Endothelial cell (in vitro differentiated cells): ENCODE data around the gene ZSWIM3. TPM values are rescaled to one million over a fixed set of nuclear protein-coding genes. Genes with fewer than 3 reads are reported as not detected.
"Not testable (repeated sequence)": the region's sequence is repeated elsewhere in the genome, so short reads cannot be mapped to it uniquely, and the experiment has no call there.

ENCODE experiments used
- DNase-seq: peaks from one replicate; pipeline ENCODE4 v3.0.0; 2021; ENCODE audit warnings: low spot score
- H3K27ac Mint-ChIP-seq: one replicate; pipeline ENCODE4 v1.8.0; 2021; ENCODE audit warnings: mixed read lengths, inconsistent platforms; ENCODE audit not compliant: unreplicated experiment
- H3K27me3 Mint-ChIP-seq: one replicate; pipeline ENCODE4 v1.8.0; 2021; ENCODE audit warnings: mild to moderate bottlenecking, moderate library complexity, mixed read lengths, inconsistent platforms; ENCODE audit not compliant: unreplicated experiment
- H3K36me3 Mint-ChIP-seq: one replicate; pipeline ENCODE4 v1.8.0; 2021; ENCODE audit warnings: mild to moderate bottlenecking, low read depth, mixed read lengths, inconsistent platforms; ENCODE audit not compliant: unreplicated experiment
- H3K4me1 Mint-ChIP-seq: one replicate; pipeline ENCODE4 v1.8.0; 2021; ENCODE audit warnings: mild to moderate bottlenecking, mixed read lengths, inconsistent platforms; ENCODE audit not compliant: unreplicated experiment
- H3K4me3 Mint-ChIP-seq: one replicate; pipeline ENCODE4 v1.8.0; 2021; ENCODE audit warnings: mild to moderate bottlenecking, mixed read lengths, inconsistent platforms; ENCODE audit not compliant: unreplicated experiment
- H3K9me3 Mint-ChIP-seq: one replicate; pipeline ENCODE4 v1.8.0; 2021; ENCODE audit warnings: mixed read lengths, inconsistent platforms; ENCODE audit not compliant: unreplicated experiment
- CTCF ChIP-seq: fragments of 200-600 bp; sonication (generic); IDR thresholded peaks from one replicate; pipeline ENCODE4 v1.5.0; 2021; ENCODE audit warnings: antibody characterized with exemption; ENCODE audit not compliant: unreplicated experiment
- total RNA-seq: library from RNA; stranded (reverse); fragmentation: NEBNext Ultra II Directional; extraction: Animal tissue kit (Norgen Biotek cat#: 25700); gene quantifications from one replicate; pipeline ENCODE4 v1.2.1, GENCODE V29; 2021; ENCODE audit not compliant: unreplicated experiment

Gene ZSWIM3
- total RNA-seq, 1 donor from 2014 or later, result 6.7 TPM

GRCh38 chr20:45866454-45866853 lies 9.0 kb downstream of the ZSWIM3 start:
- peaks cover 3% of the 10 kb centered on the region for H3K4me1 Mint-ChIP-seq
- peaks cover 3% of the 10 kb centered on the region for H3K36me3 Mint-ChIP-seq
- DNase-seq, result no peak
- H3K27me3 Mint-ChIP-seq, result no peaks in the 10 kb centered on the region
- TF ChIP-seq CTCF, result no peak
- H3K9me3 Mint-ChIP-seq, result no peaks in the 10 kb centered on the region
- H3K4me3 Mint-ChIP-seq, result no peak overlapping the region
- no peak overlapping the region for H3K27ac Mint-ChIP-seq

GRCh38 chr20:45867136-45867818 lies 9.9 kb downstream of the ZSWIM3 start:
- no peaks in the 10 kb centered on the region for H3K9me3 Mint-ChIP-seq
- no peaks in the 10 kb centered on the region for H3K27me3 Mint-ChIP-seq
- DNase-seq, result no peak
- no peak overlapping the region for H3K4me3 Mint-ChIP-seq
- H3K27ac Mint-ChIP-seq, result no peak overlapping the region
- TF ChIP-seq CTCF, result no peak
- H3K36me3 Mint-ChIP-seq, result peaks cover 6% of the 10 kb centered on the region
- peaks cover 8% of the 10 kb centered on the region for H3K4me1 Mint-ChIP-seq

DNA sequence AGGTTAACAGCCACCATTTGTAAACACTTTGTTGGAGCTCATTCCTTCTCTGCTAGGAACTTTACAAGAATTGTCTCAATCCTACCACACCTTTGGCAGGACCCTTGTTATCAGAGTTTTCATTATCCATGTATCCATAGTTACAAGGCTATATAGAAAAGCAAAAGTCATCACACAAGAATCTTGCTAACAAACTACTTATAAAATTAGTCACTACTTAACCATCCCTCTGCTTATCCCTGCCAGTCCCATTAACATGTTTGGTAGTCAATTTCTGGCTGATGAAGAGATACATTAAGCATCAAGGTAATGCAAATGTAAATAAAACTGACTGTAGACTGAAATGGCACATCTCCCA lies 10.4 kb downstream of the ZSWIM3 start:
- Mint-ChIP-seq H3K9me3 (no peaks in the 10 kb centered on the region), H3K4me3 (no peak overlapping the region), H3K36me3 (peaks cover 7% of the 10 kb centered on the region), H3K27ac (no peak overlapping the region), H3K4me1 (peaks cover 11% of the 10 kb centered on the region), H3K27me3 (peaks cover 1% of the 10 kb centered on the region)
- no peak for TF ChIP-seq CTCF
- no peak for DNase-seq

GRCh38 chr20:45872626-45873025 lies 15.2 kb downstream of the ZSWIM3 start:
- Mint-ChIP-seq H3K36me3 (peaks cover 8% of the 10 kb centered on the region), H3K9me3 (no peaks in the 10 kb centered on the region), H3K27me3 (peaks cover 1% of the 10 kb centered on the region), H3K4me1 (peaks cover 14% of the 10 kb centered on the region), H3K27ac (no peak overlapping the region), H3K4me3 (no peak overlapping the region)
- no peak for TF ChIP-seq CTCF
- no peak for DNase-seq

GRCh38 chr20:45873409-45874103 lies 16.1 kb downstream of the ZSWIM3 start:
- Mint-ChIP-seq H3K4me1 (peaks cover 14% of the 10 kb centered on the region), H3K9me3 (no peaks in the 10 kb centered on the region), H3K27me3 (peaks cover 1% of the 10 kb centered on the region), H3K27ac (no peak overlapping the region), H3K36me3 (peaks cover 8% of the 10 kb centered on the region), H3K4me3 (no peak overlapping the region)
- no peak for DNase-seq
- no peak for TF ChIP-seq CTCF

GRCh38 chr20:45874104-45874481 lies 16.7 kb downstream of the ZSWIM3 start:
- not testable (repeated sequence) for H3K27ac Mint-ChIP-seq, H3K27me3 Mint-ChIP-seq, H3K9me3 Mint-ChIP-seq, DNase-seq, H3K4me3 Mint-ChIP-seq, H3K36me3 Mint-ChIP-seq
- peaks cover 14% of the 10 kb centered on the region for H3K4me1 Mint-ChIP-seq
